Muscle of leg (tissue), 11 donors: Measurements from ENCODE around the gene EXTL1. TPM values are rescaled to one million over a fixed set of nuclear protein-coding genes. Genes with fewer than 3 reads are reported as not detected.
A peak's percentile ranks its signal among the peaks of the same experiment; 100 is the strongest.

Source experiments
- DNase-seq: peaks from one replicate; pipeline ENCODE4 v3.0.0; 2013
- H3K27ac ChIP-seq: one replicate; pipeline ENCODE4 v1.5.1; 2013; ENCODE audit warnings: mild to moderate bottlenecking, low read length, control low read depth
- H3K27me3 ChIP-seq: one replicate; pipeline ENCODE4 v1.6.1; 2013; ENCODE audit warnings: low read length; ENCODE audit not compliant: control insufficient read depth, insufficient read depth
- H3K36me3 ChIP-seq: one replicate; pipeline ENCODE4 v1.6.1; 2013; ENCODE audit warnings: low read length; ENCODE audit not compliant: control insufficient read depth, insufficient read depth
- H3K4me1 ChIP-seq: one replicate; pipeline ENCODE4 v1.6.1; 2013; ENCODE audit warnings: low read length; ENCODE audit not compliant: control insufficient read depth, insufficient read depth
- H3K4me3 ChIP-seq: one replicate; pipeline ENCODE4 v1.5.1; 2013; ENCODE audit warnings: low read length, control low read depth
- H3K9me3 ChIP-seq: replicated peaks from 2 replicates; pipeline ENCODE4 v1.6.1; 2013; ENCODE audit warnings: low read depth, low read length; ENCODE audit not compliant: control insufficient read depth
- WGBS: methylation state at CpG from one replicate; pipeline ENCODE4 v1.1.5; 2013; ENCODE audit warnings: missing lambda C conversion rate; ENCODE audit not compliant: insufficient coverage; 5-methylcytosine and 5-hydroxymethylcytosine counted together
- polyA plus RNA-seq, 8 donors: library from polyadenylated mRNA; unstranded; fragments of 120-200 nt; gene quantifications; one replicate each; pipeline versions ENCODE4 v1.2.1 to v1.2.3, GENCODE V29; 2013; ENCODE audit warnings: inconsistent platforms in 1 of 8, low replicate concordance in 1 of 8; ENCODE audit not compliant: insufficient read length in 8 of 8, insufficient read depth in 1 of 8
- total RNA-seq: library from RNA; stranded (reverse); fragments of 120-200 nt; gene quantifications from one replicate; pipeline ENCODE4 v1.2.4, GENCODE V29; 2013

EXTL1 gene
- total and polyA plus RNA-seq, 9 donors, result 0.71 to 4.6 (median 2.4) TPM

DNA sequence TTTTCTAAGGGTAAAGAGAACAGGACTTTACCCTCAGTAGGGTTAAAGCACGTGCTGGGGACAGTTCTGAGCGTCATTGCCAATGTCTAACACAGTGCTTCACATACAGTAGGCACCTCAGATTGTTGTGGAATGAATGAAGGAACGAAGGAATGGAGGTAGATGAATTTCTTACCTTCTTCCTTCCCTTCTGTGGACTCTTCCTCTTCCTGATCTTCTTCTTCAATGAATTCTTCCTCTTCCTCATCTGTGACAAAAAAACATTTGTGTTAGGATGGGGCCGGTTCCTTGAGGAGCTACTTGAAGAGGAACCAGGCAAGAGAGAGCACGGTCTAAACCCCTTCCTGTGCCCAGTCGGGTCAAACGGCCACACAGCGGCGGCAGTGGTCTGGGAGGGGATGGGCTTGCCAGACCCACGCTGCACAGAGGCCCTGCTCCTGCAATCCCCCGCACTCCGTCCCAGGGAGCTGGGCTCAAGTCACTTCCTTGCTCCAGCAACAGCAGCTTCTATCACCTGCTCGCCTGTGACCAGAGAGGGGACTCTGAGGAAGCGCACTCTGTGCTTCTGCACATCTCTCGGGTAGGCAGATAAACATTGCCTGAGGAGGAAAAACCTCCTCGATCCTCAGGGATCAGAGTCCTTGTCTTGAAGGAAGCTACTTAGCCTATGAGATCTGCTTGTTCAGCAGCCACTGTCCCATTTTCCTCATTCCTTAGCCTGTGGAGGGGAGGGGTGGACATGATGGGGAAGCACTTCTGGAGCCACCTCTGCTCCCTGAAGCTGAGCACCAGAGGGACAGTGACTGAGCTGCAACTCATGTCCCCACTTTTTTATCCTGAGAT is 32.4 kb downstream of the EXTL1 start:
- no peaks in the 10 kb centered on the region for H3K4me1 ChIP-seq
- peaks cover 33% of the 10 kb centered on the region for H3K27me3 ChIP-seq
- no peaks in the 10 kb centered on the region for H3K9me3 ChIP-seq
- H3K4me3 ChIP-seq, result no peak overlapping the region
- no peak for DNase-seq
- 15% methylated on average over 11 of the region's 16 CpGs for WGBS
- peaks cover 32% of the 10 kb centered on the region for H3K36me3 ChIP-seq
- no peak overlapping the region for H3K27ac ChIP-seq

DNA sequence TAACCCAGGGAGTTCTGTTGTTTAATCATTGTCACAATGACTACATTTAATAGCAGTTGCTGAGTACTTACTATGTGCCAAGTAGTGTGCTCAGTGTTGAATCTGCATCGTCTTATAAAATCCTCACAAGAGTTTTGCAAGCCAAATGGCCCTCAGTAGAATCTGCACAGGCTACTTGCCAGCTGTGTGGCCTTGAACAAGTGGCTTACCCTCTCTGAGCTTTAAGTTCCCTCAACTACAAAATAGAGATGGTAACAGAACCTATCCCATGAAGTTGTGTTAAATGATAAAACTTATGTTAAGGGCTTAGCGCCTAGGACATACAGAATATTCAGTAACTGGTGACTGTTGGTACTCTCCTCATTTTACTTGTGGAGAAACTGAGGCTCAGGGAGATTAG is 33.5 kb downstream of the EXTL1 start:
- no peak overlapping the region for H3K27ac ChIP-seq
- peaks cover 3% of the 10 kb centered on the region for H3K4me1 ChIP-seq
- H3K27me3 ChIP-seq, result peaks cover 27% of the 10 kb centered on the region
- WGBS, result 71% methylated on average over 1 of the region's 2 CpGs
- no peak for DNase-seq
- no peak overlapping the region for H3K4me3 ChIP-seq
- H3K9me3 ChIP-seq, result no peaks in the 10 kb centered on the region
- H3K36me3 ChIP-seq, result peaks cover 41% of the 10 kb centered on the region

DNA sequence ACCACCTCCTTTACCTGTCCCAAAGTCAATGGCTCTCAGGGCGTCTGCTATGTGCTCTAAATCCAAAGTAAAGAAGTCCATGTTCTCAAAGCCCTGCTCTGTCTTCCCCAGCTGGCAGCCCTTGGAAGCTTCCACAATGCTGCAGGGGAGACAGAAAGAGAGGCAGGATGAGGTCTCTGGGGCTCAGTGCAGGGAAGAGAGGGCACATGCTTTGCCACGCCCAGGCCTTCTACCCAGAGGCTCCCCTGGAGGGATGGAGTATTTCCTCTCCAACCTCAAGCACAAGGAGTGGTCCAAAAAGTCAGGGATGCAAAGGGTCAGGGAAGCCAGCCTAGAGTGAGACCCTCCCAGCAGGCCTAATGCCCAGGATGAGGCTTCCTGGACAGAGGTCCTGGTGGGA is 35.6 kb downstream of the EXTL1 start:
- Histone ChIP-seq H3K27me3 (peaks cover 20% of the 10 kb centered on the region), H3K4me1 (peaks cover 10% of the 10 kb centered on the region), H3K27ac (no peak overlapping the region), H3K9me3 (no peaks in the 10 kb centered on the region), H3K4me3 (no peak overlapping the region), H3K36me3 (peaks cover 47% of the 10 kb centered on the region)
- WGBS, result no CpG with 5 or more reads among the region's 2 CpGs
- no peak for DNase-seq

DNA sequence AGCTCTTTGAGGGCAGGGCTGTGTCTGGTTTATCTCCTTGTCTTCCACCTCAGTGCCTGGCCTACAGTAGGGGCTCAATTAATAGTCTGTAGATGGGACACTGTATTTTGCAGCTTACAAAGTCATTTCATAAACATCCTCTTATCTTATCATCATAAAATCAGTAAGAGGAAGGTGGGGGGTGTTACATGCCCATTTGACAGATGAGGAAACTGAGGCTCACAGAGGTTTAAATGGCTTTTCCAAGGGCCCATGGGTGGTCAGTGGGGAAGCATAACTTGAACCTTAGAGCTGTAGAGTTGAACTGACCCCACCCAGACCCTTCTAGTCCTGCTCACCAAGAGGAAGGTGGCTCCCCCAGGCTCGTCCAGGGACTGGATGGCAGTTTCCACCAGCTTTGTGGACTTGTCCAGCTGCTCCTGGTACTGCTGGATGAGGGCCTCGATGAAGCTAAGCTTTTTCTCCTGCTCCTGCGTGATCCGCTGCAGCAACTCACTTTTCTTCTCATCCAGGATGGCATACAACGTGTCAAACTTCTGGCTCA is 36.5 kb downstream of the EXTL1 start:
- Histone ChIP-seq H3K9me3 (no peaks in the 10 kb centered on the region), H3K4me3 (no peak overlapping the region), H3K27me3 (peaks cover 20% of the 10 kb centered on the region), H3K36me3 (peaks cover 48% of the 10 kb centered on the region), H3K27ac (no peak overlapping the region), H3K4me1 (peaks cover 10% of the 10 kb centered on the region)
- DNase-seq, result no peak
- WGBS, result 86% methylated on average over 5 of the region's 5 CpGs

DNA sequence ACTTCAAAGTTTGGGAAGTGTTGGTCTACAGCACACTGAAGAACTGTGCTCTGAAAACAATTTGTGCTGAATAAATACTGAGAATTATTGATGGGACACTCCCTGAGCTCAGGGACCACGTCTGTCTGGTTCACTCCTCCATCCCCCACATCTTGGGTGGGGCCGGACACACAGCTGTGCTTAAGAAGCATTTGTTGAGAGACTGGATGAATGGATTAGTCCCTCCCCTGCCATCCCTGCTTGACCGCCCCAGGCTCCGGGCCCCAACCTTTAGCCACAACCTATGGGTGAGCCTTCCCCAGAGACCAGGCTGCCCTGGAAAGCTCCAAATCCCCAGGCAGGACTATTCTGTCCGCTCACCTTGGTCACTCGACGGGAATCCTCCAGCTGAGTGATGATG is 38.3 kb downstream of the EXTL1 start:
- peaks cover 41% of the 10 kb centered on the region for H3K36me3 ChIP-seq
- peaks cover 14% of the 10 kb centered on the region for H3K27me3 ChIP-seq
- peaks cover 10% of the 10 kb centered on the region for H3K4me1 ChIP-seq
- no peak for DNase-seq
- H3K27ac ChIP-seq, result no peak overlapping the region
- WGBS, result 93% methylated on average over 3 of the region's 7 CpGs
- no peaks in the 10 kb centered on the region for H3K9me3 ChIP-seq
- no peak overlapping the region for H3K4me3 ChIP-seq

DNA sequence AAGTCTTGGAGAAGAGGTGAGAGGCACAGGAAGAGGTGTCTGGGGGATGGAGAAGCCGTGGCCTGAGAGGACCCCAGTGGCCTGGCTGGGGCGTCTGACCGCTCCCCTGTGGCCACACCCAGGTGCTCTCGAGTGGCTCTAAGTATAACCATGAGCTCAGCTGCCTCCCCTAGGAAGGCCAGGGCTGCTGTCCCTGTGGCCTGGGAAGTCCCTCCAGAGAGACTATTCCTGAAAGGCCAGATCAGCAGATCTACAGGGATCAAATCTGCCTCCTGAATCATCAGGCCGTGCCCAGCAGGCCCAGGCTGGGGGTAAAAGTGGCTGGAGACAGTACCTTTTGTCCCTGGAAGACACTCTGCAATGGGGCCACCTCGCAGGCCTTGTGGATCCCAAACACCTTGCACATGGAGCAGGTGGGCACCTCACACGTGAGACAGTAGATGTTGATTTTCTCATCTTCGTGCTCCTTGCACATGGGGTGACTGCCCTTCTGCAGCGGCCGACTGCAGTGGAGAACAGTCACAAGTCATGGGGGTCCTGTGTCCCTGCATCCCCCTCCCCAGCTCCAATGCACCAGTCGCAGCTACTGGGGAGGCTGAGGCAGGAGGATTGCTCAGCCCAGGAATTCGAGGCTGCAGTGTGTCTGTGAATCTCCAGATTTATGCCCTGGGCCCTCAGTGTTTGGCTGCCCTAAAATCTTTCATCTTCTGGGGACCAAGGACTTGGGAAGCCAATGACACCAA is 39.4 kb downstream of the EXTL1 start:
- H3K4me1 ChIP-seq, result peaks cover 21% of the 10 kb centered on the region
- H3K27me3 ChIP-seq, result peaks cover 12% of the 10 kb centered on the region
- no peak overlapping the region for H3K4me3 ChIP-seq
- DNase-seq, result no peak
- no peak overlapping the region for H3K27ac ChIP-seq
- H3K9me3 ChIP-seq, result no peaks in the 10 kb centered on the region
- WGBS, result 81% methylated on average over 10 of the region's 12 CpGs
- peaks cover 41% of the 10 kb centered on the region for H3K36me3 ChIP-seq

DNA sequence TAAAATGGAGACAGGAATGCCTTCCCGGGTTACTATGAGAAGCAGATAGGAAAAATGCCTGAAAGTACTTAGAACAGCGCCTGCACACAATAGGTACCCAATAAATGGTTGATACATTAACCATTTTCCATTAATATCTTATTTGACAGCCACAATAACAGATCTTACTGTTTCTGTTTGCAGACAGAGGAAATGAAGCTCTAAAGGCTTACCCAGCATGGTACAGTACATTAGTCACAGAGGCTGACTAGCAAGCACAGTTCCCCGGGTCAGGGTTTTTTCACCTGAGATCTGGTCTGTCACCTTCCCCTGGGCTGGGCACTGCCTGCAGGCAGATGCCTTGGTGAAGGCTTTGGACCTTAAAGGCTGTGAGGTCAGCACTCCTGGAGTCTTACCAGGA is 43.0 kb downstream of the EXTL1 start:
- H3K27me3 ChIP-seq, result peaks cover 5% of the 10 kb centered on the region
- H3K4me3 ChIP-seq, result no peak overlapping the region
- peaks cover 31% of the 10 kb centered on the region for H3K4me1 ChIP-seq
- DNase-seq, result no peak
- H3K36me3 ChIP-seq, result peaks cover 29% of the 10 kb centered on the region
- 79% methylated on average over 2 of the region's 3 CpGs for WGBS
- no peaks in the 10 kb centered on the region for H3K9me3 ChIP-seq
- H3K27ac ChIP-seq, result no peak overlapping the region

DNA sequence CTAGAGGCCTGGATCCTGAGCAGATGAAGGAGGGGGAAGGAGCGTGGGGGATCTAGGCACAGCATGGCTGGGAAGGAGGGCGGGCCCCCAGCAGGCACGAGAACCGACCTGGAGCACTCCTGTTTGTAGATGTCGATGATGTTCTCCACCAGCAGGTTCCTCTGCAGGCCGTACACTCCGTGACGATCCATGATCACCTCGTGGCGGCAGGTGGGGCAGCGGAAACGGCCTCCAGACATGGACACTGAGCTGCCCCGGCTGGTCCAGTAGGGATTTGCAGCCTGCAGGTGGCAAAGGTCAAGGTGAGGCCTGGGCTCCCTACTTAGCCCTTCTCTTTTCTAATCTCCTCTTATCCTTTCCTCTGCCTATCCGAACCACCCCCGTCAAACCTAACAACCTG is 44.6 kb downstream of the EXTL1 start:
- Histone ChIP-seq H3K27ac (peak overlapping the region; percentile 9), H3K4me1 (peaks cover 21% of the 10 kb centered on the region), H3K27me3 (peaks cover 6% of the 10 kb centered on the region), H3K36me3 (peaks cover 18% of the 10 kb centered on the region), H3K4me3 (peak overlapping the region; percentile 58), H3K9me3 (no peaks in the 10 kb centered on the region)
- WGBS, result 60% methylated on average over 13 of the region's 15 CpGs
- no peak for DNase-seq

DNA sequence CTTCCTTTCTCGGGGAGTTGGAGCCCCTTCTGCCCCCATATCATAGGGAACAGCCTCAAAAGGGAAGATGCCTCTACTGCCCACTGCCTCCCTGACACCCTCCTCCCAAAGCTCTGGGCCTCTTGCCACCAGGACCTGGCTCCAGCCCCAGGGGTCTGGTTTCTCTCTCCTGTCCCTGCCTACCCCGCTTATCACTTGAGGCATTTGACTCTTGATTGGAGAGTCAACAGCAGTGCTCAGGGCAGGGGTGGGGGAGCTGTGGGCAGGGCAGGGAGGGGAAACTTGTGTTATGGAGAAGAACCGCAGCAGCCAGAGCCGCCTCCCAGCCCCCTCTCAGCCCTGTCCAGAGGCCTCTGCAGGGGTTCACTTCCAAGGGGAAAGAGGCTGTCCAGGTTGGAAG is 45.3 kb downstream of the EXTL1 start:
- Histone ChIP-seq H3K9me3 (no peaks in the 10 kb centered on the region), H3K27me3 (peaks cover 6% of the 10 kb centered on the region), H3K27ac (peak overlapping the region; percentile 88), H3K4me1 (peaks cover 21% of the 10 kb centered on the region), H3K36me3 (peaks cover 14% of the 10 kb centered on the region), H3K4me3 (peak overlapping the region; percentile 58)
- DNase-seq, result peak; percentile 48
- WGBS, result 49% methylated on average over 2 of the region's 4 CpGs

DNA sequence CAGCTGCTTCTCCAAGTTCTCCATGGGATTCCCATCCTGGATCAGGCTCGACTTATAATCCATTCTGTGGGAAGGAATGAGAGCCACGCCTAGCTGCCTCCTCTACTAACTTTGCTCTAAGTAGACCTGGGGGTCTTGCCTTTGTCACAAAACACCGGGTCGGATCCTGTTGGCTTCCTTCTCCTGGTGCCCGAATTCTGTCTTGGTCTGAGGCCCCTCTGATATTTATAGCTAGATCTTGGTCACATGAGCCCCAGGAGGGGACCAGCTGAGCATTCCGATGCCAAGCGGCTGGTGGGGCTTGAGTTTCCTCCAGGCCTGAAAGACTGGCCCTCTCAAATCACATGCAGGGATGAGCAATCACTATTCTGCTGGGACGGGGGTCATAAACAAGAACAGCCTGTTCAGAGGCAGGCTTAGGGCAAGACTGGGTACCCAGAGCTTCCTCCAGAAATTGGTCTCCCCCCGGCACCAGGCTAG is 45.9 kb downstream of the EXTL1 start, which contains the start of gene TRIM63:
TSS of gene TRIM63 (minus strand) at position 199 of the 480 bp plus-strand sequence. CDS start at position 63, 136 bp downstream.
- Histone ChIP-seq H3K4me1 (peaks cover 23% of the 10 kb centered on the region), H3K36me3 (peaks cover 14% of the 10 kb centered on the region), H3K9me3 (no peaks in the 10 kb centered on the region), H3K4me3 (peak within 1 kb of the TSS; percentile 58), H3K27ac (peak within 1 kb of the TSS; percentile 88), H3K27me3 (peaks cover 8% of the 10 kb centered on the region)
- WGBS, result 41% methylated on average over 9 of the region's 9 CpGs
- DNase-seq, result peak; percentile 76
